GM18508 (cell line): ENCODE data around the gene ZMIZ1.
A peak's percentile ranks its signal among the peaks of the same experiment; 100 is the strongest.
"Not testable (repeated sequence)": the region's sequence is repeated elsewhere in the genome, so short reads cannot be mapped to it uniquely, and the experiment has no call there.

Experiments used
- ATAC-seq: cut with Tn5 transposase; IDR thresholded peaks from one replicate; pipeline ENCODE4 v1.9.1; 2021; ENCODE audit warnings: moderate number of reproducible peaks; ENCODE audit not compliant: insufficient read depth, unreplicated experiment

ZMIZ1 gene

DNA sequence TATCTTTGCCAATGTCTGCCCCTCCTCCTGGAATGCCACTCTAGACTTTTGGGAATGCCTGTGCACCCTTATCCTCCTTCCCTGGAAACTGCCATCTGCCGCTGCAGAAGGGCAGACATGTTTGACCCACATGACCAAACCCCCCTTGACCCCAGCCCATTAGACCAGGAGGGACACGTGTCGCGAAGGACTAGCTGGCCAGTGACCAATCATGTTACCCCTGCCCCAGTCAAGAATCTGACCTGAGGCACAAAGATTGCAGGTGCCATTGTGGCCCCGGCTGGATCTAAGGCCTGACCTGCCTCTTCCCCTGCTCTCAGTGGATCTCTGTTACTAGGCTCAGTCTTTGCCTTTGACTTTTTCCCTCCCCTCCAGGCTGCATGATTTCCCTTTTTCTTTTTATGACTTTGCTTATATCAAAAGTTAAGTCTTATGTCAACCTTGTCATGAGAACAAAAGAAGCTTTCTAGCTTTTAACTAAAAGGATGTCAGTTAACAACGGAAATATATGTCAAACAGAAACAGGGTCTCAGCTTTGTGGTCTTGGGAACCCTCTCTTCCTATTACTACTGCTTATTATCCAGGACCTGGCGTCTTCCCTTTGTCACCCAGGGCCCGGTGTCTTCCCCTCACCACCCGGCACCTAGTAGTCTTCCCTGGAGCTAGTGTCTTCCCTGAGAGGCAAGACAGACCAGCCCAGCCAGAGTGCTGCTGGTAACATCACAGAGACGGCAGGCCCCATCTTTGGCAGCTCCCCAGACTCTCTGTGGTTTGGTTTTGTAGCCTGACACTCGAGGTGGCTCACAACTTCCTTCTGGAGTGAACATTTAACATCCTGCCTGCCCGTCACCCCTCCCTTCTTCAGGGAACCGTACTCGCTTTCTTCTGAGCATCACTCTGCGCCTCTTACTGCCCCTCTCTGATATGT is 254.1 kb downstream of the ZMIZ1 start:
- ATAC-seq, result no peak

DNA sequence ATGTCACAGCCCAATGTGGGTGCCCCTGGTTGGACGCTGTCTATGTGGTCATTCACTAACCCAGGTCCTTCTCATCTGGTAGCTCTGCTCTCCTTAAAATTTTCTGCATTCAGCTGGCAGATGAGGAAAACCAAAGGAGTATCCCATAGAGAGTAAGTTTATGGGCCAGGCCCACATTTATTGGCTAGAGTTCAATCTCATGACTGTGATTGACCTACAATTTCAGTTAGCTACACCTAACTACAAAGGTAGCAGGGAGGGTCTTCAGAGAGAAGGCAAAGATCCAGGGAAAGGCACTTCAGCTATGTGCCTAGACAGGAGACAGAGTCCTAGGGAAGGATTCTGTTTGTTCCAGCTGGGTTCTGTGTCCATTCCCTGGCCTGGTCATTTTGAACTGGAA is 254.8 kb downstream of the ZMIZ1 start:
- ATAC-seq, result no peak

DNA sequence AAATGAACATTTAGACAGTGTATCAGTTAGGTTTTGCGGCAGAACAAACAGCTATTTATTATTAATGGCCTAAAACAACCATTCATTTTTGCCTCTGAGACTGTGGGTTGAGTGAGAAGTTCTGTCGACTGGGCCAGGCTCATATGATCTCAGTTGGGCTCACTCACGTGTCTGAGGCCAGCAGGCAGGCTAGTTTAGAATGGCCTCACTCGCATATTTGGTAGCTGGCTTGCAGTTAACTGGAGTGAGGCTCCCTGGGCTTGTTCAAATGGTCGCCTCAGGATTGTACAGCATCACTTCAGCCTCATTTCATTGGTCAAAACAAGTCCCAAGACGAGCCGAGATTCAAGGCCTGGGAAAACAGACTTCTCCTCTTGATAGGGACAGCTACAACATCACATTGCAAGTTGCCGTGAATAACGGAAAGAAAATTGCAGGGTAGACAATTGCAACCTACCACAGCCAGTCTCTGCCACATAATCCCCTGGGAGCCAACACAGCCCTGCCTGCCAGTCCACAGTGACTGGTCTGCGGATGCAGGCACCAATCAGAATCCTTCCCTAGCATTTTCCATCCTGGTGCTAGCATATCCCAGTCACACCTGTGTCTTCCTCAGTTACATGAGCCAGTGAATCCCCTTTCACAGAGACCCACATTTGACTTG is 255.4 kb downstream of the ZMIZ1 start:
- no peak for ATAC-seq

DNA sequence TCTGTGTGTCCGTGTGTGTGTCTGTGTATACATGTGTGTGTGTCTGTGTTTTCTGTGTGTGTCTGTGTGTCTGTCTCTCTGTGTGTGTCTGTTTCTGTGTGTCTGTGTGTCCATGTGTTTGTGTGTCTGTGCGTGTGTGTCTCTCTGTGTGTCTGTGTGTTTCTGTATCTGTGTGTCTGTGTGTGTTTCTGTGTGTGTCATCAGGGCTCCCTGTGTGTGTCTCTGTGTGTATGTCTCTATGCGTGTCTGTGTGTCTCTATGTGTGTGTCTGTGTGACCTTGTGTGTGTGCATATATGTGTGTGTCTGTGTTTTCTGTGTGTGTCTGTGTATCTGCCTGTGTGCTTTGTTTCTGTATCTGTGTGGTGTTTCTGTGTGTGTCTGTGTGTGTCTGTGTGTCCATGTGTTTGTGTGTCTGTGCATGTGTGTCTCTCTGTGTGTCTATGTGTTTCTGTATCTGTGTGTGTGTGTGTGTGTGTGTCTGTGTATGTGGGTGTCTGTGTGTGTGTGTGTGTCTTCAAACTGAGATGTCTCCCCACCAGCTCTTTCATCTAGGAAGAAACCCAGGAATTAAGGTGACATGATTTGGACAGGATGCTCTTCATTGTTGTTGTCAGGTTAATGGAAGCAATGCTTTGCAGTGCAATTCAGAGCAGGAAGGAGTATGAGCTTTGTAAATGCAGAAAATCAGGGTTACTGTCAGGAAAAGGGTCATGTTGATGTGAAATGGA is 257.8 kb downstream of the ZMIZ1 start:
- no peak for ATAC-seq

DNA sequence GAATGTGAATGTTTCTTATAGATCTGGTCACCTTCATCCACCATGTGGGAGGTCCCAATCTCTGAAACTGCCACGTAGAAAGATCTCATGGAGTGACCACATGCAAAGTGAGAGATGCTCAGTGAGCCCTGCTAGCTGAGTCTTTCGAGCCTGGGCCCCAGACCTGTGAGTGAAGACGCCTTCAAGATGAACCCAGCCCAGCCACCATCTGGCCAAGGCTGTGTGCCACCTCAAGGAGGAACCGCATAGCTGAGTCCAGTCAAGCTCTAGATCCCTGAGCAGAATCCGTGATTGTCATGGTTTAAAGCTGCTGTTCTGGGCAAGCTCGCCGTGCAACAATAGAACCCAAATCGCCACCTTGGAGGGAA is 258.3 kb downstream of the ZMIZ1 start:
- no peak for ATAC-seq

DNA sequence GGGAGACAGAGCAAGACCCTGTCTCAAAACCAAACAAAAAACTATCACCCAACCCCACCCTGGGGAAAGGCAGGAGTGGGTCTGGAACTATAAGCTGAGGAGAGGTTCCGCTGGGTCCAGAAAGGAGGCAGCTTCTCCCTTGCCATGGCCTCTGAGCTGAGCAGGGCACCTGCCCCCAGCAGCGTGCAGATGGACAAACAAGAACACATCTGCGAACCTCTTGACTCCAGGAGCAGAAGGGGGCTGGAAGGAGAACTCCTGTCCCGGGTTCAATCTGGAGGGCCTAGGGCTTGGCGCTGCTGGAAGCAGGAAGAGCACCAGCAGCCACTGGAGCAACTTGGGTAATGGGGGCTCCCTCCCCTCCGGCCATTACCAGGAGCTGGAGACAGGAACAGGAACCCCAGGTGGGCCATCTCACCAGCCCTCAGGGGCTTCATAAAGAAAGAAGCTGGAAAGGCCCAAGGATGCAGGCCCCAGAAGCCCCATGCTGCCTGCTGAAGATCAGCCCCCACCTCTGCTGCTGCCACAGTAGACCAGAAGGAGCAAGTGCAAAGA is 259.5 kb downstream of the ZMIZ1 start:
- no peak for ATAC-seq

DNA sequence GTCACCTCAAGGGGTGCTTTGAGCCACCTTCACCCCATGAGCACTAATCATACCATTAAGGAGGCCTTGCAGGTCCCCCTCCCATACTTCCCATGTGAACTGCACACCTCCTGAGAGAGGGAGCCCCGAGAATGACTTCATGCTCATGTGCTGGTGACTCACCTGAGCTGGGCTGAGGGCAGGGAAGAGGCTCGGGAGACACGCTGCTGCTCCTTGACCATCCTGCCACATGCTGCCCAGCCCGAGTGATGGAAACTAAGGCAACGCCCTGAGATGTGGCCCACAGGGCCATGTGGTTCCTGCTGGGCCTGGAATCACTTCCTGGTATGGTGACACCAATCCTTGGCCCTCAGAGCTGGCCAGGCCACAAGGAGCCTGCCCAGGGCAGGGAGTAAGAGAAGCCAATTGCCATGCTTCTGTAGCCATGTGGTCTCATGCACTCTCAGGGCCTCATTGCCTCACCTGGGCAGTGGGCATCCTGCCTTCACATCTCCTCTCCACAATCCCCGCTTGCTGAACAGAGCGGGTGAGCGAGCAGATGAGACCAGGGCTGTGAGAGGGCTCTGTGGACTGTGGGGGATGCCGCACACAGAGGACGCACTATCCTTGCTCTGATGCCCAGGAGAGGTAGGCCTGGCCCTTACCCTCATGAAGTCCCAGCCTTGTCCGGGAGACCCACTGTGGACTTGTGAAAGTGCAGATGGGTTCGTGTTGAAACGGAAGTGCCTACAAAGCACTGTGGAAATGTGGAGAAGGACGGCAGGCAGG is 260.2 kb downstream of the ZMIZ1 start:
- no peak for ATAC-seq

DNA sequence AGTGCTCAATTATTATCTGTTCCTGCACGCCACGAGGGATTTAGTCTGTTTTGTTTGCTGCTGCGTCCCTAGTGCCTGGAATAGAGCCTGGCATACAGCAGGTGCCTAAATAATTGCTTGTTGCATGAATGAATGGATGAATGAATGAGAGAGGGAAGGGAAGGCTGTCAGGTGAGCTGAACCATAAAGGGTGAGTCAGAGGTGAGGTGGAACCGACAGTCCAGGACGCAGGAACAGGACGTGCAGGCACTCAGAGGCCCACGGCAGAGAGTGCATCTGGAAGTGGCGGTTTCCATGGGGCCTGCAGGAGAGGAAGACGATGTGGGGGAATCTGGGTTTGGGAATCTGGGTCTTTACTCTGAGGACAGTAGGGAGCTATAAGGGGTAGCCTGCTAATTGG is 260.8 kb downstream of the ZMIZ1 start:
- no peak for ATAC-seq

DNA sequence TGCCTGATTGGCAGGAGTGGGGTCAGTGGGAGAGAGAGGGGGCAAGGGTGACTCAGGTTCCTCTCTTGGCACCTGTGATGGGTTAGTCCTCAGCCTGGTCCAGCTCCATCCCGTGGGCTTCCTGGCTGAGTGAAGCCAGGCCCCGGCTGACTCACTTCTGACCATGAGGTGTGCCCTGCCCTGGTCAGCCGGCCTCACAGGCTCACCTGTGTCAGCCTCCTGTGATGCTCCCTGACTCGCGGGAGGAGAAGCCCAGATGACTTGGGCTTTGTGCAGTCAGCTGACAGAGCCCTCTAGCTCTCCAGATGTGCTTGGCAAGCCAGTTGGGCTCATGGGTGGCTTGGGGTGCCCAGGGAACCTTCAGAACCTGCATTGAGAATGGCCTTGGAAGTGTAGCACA is 262.5 kb downstream of the ZMIZ1 start:
- no peak for ATAC-seq

DNA sequence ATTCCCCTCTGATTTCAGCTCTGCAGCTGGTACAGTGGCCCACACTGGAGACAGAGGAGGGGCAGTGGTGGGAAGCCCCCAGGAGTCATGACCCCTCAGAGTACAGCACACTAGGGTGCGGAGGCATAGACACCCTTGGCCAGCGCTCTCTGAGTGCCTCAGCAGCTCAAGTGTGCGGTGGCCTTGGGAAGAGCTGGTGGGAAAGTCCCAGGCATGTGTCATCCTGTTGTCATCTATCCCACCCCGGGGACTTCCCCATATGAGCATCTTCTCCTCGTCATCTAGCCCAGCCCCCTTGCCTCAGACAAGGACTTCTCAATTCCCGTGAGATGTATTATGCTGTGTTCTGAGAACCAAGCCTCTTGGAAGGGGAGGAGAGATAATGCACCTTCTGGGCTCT is 262.9 kb downstream of the ZMIZ1 start:
- peak; percentile 62 for ATAC-seq

DNA sequence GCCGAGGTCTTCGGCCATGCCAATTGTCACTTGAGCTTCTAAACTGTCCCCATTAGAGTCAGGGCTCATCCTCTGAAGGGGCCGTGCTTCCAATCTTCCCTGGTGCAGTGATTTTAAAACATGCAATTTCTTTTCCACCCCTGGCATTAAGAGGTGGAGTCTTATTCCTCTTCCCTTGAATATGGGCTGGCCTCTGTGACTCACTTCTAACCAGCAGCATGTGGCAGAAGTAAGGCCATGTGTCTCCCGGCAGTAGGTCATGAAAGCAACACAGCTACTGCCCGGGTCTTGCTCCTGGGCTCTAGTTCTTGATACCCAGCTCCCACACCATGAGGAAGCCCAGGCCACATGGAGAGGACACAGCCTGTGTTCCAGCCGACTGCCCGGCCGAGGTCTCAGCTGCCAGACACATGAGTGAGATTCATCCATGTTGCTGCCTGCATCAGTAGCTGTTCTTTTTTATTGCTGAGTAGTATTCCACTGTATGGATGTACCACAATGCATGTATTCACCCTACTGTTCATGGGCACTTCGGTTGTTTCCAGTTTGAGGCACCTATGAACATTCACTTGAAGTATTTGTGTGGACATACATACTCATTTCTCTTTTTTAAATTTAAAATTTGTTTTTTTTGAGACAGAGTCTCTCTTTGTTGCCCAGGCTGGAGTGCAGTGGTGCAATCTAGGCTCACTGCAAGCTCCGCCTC is 264.0 kb downstream of the ZMIZ1 start:
- ATAC-seq, result not testable (repeated sequence)

DNA sequence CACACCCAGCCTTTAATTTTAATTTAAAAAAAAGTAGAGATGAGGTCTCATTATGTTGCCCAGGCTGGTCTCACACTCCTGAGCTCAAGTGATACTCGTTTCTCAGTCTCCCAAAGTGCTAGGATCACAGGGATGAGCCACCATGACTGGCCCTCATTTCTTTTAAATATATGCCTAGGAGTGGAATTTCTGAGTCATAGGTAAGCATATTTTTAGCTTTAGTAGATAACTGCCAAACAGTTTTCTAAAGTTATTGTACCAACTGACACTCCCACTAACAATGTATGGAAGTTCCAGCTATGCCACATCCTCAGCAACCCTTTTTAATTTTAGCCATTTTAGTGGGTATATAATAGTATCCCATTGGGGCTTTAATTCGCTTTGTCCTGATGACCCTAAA is 264.7 kb downstream of the ZMIZ1 start:
- no peak for ATAC-seq

DNA sequence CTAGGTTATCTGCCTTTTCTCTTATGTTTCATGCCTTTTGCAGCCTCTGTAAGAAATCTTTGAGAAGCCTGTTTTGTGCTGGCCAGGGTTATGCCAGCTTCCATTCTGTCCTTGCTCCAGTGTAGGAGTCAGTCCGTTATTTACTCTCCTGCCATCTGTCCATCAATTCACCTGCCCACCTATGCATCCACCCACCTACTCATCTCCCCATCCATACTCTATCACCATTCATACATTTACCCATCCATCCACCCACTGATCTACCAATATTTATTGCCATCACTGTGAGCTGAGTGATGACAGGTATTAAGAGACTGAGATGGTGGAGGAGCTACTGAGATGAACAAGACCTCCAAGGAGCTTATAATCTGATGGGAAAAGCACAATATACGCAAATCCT is 265.8 kb downstream of the ZMIZ1 start:
- ATAC-seq, result no peak

DNA sequence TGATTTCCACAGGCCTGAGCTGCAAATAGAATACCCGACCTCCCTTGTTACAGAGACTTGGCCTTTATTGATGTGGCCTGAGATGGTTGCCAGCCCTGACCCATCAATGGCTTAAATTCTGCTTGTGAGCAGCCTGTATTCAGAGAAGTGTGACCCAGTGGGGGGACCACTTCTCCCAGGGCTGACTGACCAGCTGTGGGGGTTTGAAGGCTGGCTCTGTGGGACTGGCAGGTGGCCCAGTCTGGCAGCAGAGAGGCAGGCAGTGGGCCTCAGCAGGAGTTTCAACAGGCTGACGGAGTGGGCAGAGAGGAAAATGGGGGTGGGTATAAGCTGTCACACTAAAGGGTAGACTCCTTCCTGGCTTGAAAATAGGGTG is 266.3 kb downstream of the ZMIZ1 start:
- ATAC-seq, result no peak

DNA sequence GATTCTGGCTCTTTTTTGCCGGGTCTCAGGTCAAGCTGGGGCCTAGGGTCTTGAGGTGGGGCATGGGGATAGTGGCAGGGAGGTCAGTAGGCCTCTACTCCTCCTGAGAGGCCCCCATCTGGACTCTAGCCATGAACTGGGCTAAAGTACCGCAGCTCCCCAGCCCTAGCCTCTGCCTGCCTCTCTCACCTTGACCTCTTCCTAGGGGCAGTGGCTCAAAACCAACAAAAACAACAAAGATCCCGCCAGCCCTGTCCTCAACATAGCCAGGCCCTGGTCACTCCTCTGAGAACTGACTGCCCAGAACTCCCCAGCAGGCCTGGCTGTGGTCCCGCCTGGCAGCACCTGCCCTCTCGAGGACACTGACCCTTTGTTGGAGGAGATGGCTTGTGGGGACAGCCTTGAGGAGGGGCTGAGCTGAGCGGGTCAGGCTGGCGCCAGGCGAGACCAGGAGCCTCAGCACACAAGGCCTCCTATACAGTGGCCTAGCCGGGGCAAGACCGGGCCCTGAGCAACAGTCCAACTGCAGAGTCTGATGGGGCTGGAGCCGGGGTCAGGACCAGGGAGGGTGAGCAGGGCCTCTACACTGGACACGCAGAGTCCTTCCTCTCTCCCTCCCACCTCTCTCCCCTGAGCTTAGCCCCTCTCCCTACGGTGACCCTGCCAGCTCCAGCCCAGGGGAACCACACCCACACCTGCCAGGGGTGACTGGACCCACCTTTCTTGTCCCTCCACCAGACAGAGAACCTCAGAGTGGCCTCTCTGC is 266.9 kb downstream of the ZMIZ1 start:
- no peak for ATAC-seq

DNA sequence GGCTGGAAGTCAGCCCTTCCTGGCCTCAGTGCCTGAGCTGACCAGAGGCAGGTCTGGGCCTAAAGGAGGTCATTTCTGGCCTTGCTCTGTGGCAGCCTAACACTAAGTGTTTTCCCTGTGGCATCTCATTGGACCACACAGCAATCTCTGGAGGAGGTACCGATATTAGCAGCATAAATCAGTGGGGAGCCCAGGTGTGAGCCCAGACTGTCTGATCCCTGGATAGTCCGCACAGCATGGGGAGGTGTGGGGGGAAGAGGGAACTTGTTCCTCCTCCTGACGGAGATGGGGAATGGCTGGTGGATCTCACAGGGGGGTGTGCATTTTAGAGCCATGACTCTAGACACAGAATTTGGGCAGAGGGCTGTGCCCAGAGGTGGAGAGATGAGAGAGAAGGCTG is 267.5 kb downstream of the ZMIZ1 start:
- no peak for ATAC-seq

DNA sequence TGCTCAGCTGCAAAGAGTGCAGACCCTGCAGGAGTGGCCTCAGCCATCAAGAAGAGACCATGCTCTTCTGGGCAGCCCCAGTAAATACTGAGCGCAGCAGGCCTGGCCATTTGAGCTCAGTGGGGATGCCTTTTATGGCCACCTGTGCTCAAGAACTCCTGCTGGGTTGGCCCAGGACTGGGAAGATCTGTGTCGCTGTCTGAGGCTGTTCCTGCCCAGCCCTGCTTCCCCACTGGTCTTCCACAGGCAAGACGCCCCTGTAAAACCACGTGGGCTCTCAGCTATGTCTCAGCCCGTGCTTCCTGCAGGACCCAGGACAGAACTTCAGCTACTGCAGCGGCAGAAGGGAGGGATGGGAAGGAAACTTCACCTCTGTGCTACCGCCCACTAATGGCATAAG is 268.0 kb downstream of the ZMIZ1 start:
- no peak for ATAC-seq

DNA sequence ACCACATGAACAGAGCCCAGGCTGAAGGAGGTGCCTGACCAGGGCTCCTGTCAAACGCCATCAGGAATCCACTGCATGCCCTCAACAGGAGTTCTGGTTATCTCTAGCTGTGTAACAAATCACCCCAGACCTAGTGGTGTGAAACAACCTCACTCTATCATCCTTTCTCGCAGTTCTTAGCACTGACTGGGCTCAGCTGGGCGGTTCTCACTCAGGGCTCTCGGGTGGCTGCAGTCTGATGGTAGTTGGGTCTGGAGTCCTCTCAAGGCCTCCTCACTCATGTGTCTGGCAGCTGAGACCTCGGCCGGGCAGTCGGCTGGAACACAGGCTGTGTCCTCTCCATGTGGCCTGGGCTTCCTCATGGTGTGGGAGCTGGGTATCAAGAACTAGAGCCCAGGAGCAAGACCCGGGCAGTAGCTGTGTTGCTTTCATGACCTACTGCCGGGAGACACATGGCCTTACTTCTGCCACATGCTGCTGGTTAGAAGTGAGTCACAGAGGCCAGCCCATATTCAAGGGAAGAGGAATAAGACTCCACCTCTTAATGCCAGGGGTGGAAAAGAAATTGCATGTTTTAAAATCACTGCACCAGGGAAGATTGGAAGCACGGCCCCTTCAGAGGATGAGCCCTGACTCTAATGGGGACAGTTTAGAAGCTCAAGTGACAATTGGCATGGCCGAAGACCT is 269.2 kb downstream of the ZMIZ1 start:
- ATAC-seq, result not testable (repeated sequence)
